ENCODE data around the gene PC. TPM values are rescaled to one million over a fixed set of nuclear protein-coding genes. Genes with fewer than 3 reads are reported as not detected.

Gene PC
- total RNA-seq, 1 donor from 2014 or later = 10.5 TPM

DNA sequence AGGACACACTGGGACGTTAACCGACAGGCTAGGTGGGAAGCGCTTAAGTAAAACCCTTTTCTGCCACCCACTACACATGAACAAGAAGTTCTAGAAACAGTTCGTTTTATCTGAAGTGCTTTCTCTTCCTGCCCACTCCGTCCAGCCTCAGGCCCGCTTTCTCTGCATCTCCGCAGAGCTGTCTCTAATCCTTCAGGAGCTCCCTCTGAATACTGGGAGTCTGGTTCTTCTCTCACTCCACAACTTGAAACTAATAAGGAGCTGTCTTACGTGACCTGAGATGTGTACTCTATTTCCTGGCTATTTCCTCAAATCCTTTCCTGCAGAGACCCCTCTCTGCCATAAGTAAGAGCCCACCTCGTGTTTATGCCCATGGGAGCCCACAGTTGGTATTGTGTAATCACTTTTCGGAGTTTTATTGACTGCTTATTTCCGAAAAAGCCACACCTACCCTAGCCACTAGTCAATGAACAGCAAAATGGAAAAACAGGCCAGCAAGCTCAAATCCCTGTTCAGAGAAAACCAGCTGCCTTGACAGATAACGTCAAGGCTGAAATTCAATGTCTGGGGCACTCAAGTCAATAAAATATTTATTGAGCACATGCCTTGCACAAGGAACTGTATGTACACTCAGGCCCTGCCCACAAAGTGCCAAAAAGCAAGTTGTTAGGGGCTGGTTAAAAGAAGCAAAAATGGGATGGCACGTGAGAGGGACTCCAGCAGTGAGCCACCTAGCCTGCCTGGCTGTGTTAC, 4.9 kb downstream of the PC start:
- Histone ChIP-seq H3K4me3 (ENCODE audit: insufficient read depth, low read depth, low read length) (no peak overlapping the region), H2AFZ (ENCODE audit: low read depth, low read length) (no peak overlapping the region), H3K9me3 (ENCODE audit: insufficient read depth, low read depth, low read length) (no peaks in the 10 kb centered on the region), H3K4me2 (ENCODE audit: low read length) (no peak overlapping the region), H3K27ac (ENCODE audit: low read depth, low read length) (no peak overlapping the region), H3K27me3 (ENCODE audit: insufficient read depth, low read length) (no peaks in the 10 kb centered on the region), H3K4me1 (ENCODE audit: insufficient read depth, low read length) (peaks cover 25% of the 10 kb centered on the region), H3K36me3 (ENCODE audit: insufficient read depth, low read length) (no peaks in the 10 kb centered on the region), H4K20me1 (ENCODE audit: insufficient read depth, low read length) (no peaks in the 10 kb centered on the region), H3K79me2 (ENCODE audit: insufficient read depth, low read length) (no peaks in the 10 kb centered on the region), H3K9ac (ENCODE audit: low read length) (no peak overlapping the region)
- TF ChIP-seq EZH2 (IDR thresholded peaks at IDR 0.05; ENCODE audit: insufficient read depth, low read length) = no peak
- TF ChIP-seq, protein P1, sequence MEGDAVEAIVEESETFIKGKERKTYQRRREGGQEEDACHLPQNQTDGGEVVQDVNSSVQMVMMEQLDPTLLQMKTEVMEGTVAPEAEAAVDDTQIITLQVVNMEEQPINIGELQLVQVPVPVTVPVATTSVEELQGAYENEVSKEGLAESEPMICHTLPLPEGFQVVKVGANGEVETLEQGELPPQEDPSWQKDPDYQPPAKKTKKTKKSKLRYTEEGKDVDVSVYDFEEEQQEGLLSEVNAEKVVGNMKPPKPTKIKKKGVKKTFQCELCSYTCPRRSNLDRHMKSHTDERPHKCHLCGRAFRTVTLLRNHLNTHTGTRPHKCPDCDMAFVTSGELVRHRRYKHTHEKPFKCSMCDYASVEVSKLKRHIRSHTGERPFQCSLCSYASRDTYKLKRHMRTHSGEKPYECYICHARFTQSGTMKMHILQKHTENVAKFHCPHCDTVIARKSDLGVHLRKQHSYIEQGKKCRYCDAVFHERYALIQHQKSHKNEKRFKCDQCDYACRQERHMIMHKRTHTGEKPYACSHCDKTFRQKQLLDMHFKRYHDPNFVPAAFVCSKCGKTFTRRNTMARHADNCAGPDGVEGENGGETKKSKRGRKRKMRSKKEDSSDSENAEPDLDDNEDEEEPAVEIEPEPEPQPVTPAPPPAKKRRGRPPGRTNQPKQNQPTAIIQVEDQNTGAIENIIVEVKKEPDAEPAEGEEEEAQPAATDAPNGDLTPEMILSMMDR (IDR thresholded peaks at IDR 0.05; ENCODE audit: insufficient read depth, low read depth, low read length) = no peak
- FAIRE-seq = no peak
- Mint-ChIP-seq H3K27ac (ENCODE audit: unreplicated experiment) (no peak overlapping the region), H3K4me3 (ENCODE audit: unreplicated experiment) (peak overlapping the region; percentile 6), H3K9me3 (ENCODE audit: unreplicated experiment) (no peaks in the 10 kb centered on the region), H3K36me3 (ENCODE audit: low read depth, unreplicated experiment) (peaks cover 4% of the 10 kb centered on the region), H3K4me1 (ENCODE audit: low read depth, unreplicated experiment) (peaks cover 19% of the 10 kb centered on the region), H3K27me3 (ENCODE audit: low read depth, unreplicated experiment) (no peaks in the 10 kb centered on the region)
- DNase-seq (ENCODE audit: low read depth) = no peak

DNA sequence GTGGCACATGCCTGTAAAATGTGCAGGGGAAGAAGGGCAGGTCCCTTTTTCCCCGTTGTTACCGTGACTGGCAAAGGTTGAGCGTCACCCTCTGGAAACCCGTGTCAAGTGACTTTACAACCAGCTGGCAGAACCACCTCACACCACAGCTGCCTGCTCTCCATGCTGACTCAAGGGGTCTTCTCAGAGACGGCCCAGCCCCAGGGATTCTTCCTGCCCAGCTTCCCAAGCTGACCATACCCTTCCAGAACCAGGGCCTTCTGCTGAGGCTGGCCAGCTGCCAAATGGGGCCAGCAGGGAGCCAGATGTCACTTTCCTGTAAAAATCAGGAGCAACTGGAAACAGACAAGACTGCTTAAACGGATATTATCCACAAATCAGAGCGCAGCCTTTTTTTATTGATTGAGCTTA, 6.3 kb downstream of the PC start:
- Histone ChIP-seq H3K4me2 (ENCODE audit: low read length) (peak overlapping the region; percentile 43), H3K36me3 (ENCODE audit: insufficient read depth, low read length) (no peaks in the 10 kb centered on the region), H2AFZ (ENCODE audit: low read depth, low read length) (no peak overlapping the region), H3K4me1 (ENCODE audit: insufficient read depth, low read length) (peaks cover 16% of the 10 kb centered on the region), H3K9ac (ENCODE audit: low read length) (peak overlapping the region; percentile 31), H3K27me3 (ENCODE audit: insufficient read depth, low read length) (no peaks in the 10 kb centered on the region), H3K27ac (ENCODE audit: low read depth, low read length) (no peak overlapping the region), H3K4me3 (ENCODE audit: insufficient read depth, low read depth, low read length) (no peak overlapping the region), H3K9me3 (ENCODE audit: insufficient read depth, low read depth, low read length) (no peaks in the 10 kb centered on the region), H3K79me2 (ENCODE audit: insufficient read depth, low read length) (no peaks in the 10 kb centered on the region), H4K20me1 (ENCODE audit: insufficient read depth, low read length) (no peaks in the 10 kb centered on the region)
- Mint-ChIP-seq H3K27ac (ENCODE audit: unreplicated experiment) (peak overlapping the region; percentile 62), H3K9me3 (ENCODE audit: unreplicated experiment) (no peaks in the 10 kb centered on the region), H3K4me1 (ENCODE audit: low read depth, unreplicated experiment) (peaks cover 18% of the 10 kb centered on the region), H3K36me3 (ENCODE audit: low read depth, unreplicated experiment) (peaks cover 4% of the 10 kb centered on the region), H3K4me3 (ENCODE audit: unreplicated experiment) (no peak overlapping the region), H3K27me3 (ENCODE audit: low read depth, unreplicated experiment) (no peaks in the 10 kb centered on the region)
- no peak for TF ChIP-seq EZH2 (IDR thresholded peaks at IDR 0.05; ENCODE audit: insufficient read depth, low read length)
- TF ChIP-seq, protein P1 (IDR thresholded peaks at IDR 0.05; ENCODE audit: insufficient read depth, low read depth, low read length) = no peak
- no peak for DNase-seq (ENCODE audit: low read depth)
- no peak for FAIRE-seq

DNA sequence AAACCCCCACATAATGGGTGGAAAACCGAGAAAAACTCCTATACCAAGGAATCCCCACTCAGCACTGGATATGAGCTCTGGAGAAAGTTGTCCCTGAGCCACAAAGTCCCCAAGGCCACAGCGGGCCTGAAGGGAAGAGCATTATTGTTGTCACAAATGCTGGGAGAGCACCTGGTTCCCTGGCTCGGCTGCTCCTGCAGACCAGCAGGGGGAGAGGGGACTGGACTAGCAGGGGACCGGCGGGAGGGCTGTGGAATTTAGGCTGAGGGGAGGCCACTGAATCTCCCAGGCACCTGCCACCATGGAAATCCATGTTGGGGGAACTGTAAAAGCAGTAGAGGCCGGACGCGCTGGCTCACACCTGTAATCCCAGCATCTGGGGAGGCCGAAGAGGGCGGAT, 7.0 kb downstream of the PC start:
- Mint-ChIP-seq H3K27me3 (ENCODE audit: low read depth, unreplicated experiment) (no peaks in the 10 kb centered on the region), H3K4me3 (ENCODE audit: unreplicated experiment) (no peak overlapping the region), H3K36me3 (ENCODE audit: low read depth, unreplicated experiment) (peaks cover 4% of the 10 kb centered on the region), H3K27ac (ENCODE audit: unreplicated experiment) (no peak overlapping the region), H3K9me3 (ENCODE audit: unreplicated experiment) (no peaks in the 10 kb centered on the region), H3K4me1 (ENCODE audit: low read depth, unreplicated experiment) (peaks cover 13% of the 10 kb centered on the region)
- no peak for FAIRE-seq
- Histone ChIP-seq H4K20me1 (ENCODE audit: insufficient read depth, low read length) (no peaks in the 10 kb centered on the region), H3K79me2 (ENCODE audit: insufficient read depth, low read length) (no peaks in the 10 kb centered on the region), H3K9me3 (ENCODE audit: insufficient read depth, low read depth, low read length) (no peaks in the 10 kb centered on the region), H3K4me3 (ENCODE audit: insufficient read depth, low read depth, low read length) (no peak overlapping the region), H2AFZ (ENCODE audit: low read depth, low read length) (no peak overlapping the region), H3K4me1 (ENCODE audit: insufficient read depth, low read length) (peaks cover 11% of the 10 kb centered on the region), H3K27me3 (ENCODE audit: insufficient read depth, low read length) (no peaks in the 10 kb centered on the region), H3K36me3 (ENCODE audit: insufficient read depth, low read length) (no peaks in the 10 kb centered on the region), H3K4me2 (ENCODE audit: low read length) (no peak overlapping the region), H3K9ac (ENCODE audit: low read length) (no peak overlapping the region), H3K27ac (ENCODE audit: low read depth, low read length) (no peak overlapping the region)
- TF ChIP-seq, protein P1 (IDR thresholded peaks at IDR 0.05; ENCODE audit: insufficient read depth, low read depth, low read length) = no peak
- no peak for TF ChIP-seq EZH2 (IDR thresholded peaks at IDR 0.05; ENCODE audit: insufficient read depth, low read length)
- no peak for DNase-seq (ENCODE audit: low read depth)

Data from astrocyte (in vitro differentiated cells and primary cell).